IMR-90 (cell line): ENCODE results near the gene PRDM10. TPM values are rescaled to one million over a fixed set of nuclear protein-coding genes. Genes with fewer than 3 reads are reported as not detected.

Source experiments
- ATAC-seq: fragments of 200-7000 bp; cut with Tn5 transposase; 2 replicates; pipeline ENCODE4 v1.9.1; 2020; ENCODE audit warnings: low read depth, mild to moderate bottlenecking, moderate library complexity
- BruUV-seq: library from RNA; stranded (reverse); fragments of 400-500 nt; replicated peaks from 2 replicates; lab custom pipeline; 2021; lab: Mats Ljungman, UMichigan
- CTCF ChIA-PET: fragments of 300-600 bp; formaldehyde crosslinking; extraction: SDS; loops from one replicate; lab custom pipeline; 2021; ENCODE audit warnings: antibody characterized with exemption; lab: Yijun Ruan, JAX
- POLR2A ChIA-PET: fragments of 300-600 bp; sonication (Branson Sonifier 250); formaldehyde crosslinking; loops from one replicate; lab custom pipeline; 2022; ENCODE audit warnings: antibody characterized with exemption; ENCODE audit not compliant: unreplicated experiment; lab: Charles Lee
- DNase-seq: peaks from one replicate; pipeline ENCODE4 v3.0.0; 2013
- H2AFZ ChIP-seq: replicated peaks from 2 replicates; pipeline ENCODE3; 2013; ENCODE audit warnings: low read length, mild to moderate bottlenecking; ENCODE audit not compliant: poor library complexity
- H2AK5ac ChIP-seq: 2 replicates; pipeline ENCODE4 v1.6.1; 2013; ENCODE audit warnings: low read depth, low read length, inconsistent platforms
- H2AK9ac ChIP-seq: replicated peaks from 2 replicates; pipeline ENCODE3; 2013; ENCODE audit warnings: mild to moderate bottlenecking, low read depth, low read length, moderate library complexity; ENCODE audit not compliant: poor library complexity
- H2BK120ac ChIP-seq: 2 replicates; pipeline ENCODE4 v1.6.1; 2013; ENCODE audit warnings: low read depth, low read length, inconsistent platforms
- H2BK15ac ChIP-seq: 3 replicates; pipeline ENCODE4 v1.6.1; 2013; ENCODE audit warnings: low read depth, low read length, inconsistent platforms
- H2BK20ac ChIP-seq: 2 replicates; pipeline ENCODE4 v1.6.1; 2013; ENCODE audit warnings: low read depth, mild to moderate bottlenecking, inconsistent platforms, low read length, moderate library complexity
- H2BK5ac ChIP-seq: 2 replicates; pipeline ENCODE4 v1.6.1; 2013; ENCODE audit warnings: mild to moderate bottlenecking, low read depth, low read length, inconsistent platforms; ENCODE audit not compliant: poor library complexity, severe bottlenecking
- H3K14ac ChIP-seq: replicated peaks from 2 replicates; pipeline ENCODE4 v1.6.1; 2013; ENCODE audit warnings: low read depth, low read length, inconsistent platforms
- H3K18ac ChIP-seq: 2 replicates; pipeline ENCODE4 v1.6.1; 2013; ENCODE audit warnings: low read depth, low read length, control low read depth
- H3K23ac ChIP-seq: 2 replicates; pipeline ENCODE4 v1.6.1; 2013; ENCODE audit warnings: low read depth, low read length, inconsistent platforms
- H3K27ac ChIP-seq: 2 replicates; pipeline ENCODE4 v1.5.1; 2013; ENCODE audit warnings: mild to moderate bottlenecking, control low read depth, low read length; ENCODE audit not compliant: insufficient read depth
- H3K27me3 ChIP-seq: 2 replicates; pipeline ENCODE4 v1.6.1; 2013; ENCODE audit warnings: low read length; ENCODE audit not compliant: control insufficient read depth, insufficient read depth
- H3K36me3 ChIP-seq: 2 replicates; pipeline ENCODE4 v1.6.1; 2013; ENCODE audit warnings: low read length, mixed read lengths; ENCODE audit not compliant: control insufficient read depth, insufficient read depth
- H3K4ac ChIP-seq: 2 replicates; pipeline ENCODE4 v1.6.1; 2013; ENCODE audit warnings: low read depth, low read length, inconsistent platforms
- H3K4me1 ChIP-seq: 2 replicates; pipeline ENCODE4 v1.6.1; 2013; ENCODE audit warnings: low read length, mixed read lengths; ENCODE audit not compliant: control insufficient read depth, insufficient read depth
- H3K4me2 ChIP-seq: 2 replicates; pipeline ENCODE4 v1.6.1; 2013; ENCODE audit warnings: low read depth, mild to moderate bottlenecking, control low read depth, low read length, moderate library complexity
- H3K4me3 ChIP-seq: 2 replicates; pipeline ENCODE4 v1.5.1; 2013; ENCODE audit warnings: low read depth, mild to moderate bottlenecking, control low read depth, low read length, moderate library complexity; ENCODE audit not compliant: insufficient read depth
- H3K56ac ChIP-seq: 2 replicates; pipeline ENCODE4 v1.6.1; 2013; ENCODE audit warnings: low read length, inconsistent platforms; ENCODE audit not compliant: insufficient read depth; ENCODE audit errors: extremely low read depth
- H3K79me1 ChIP-seq, 2 experiments: 2 replicates each; pipeline ENCODE4 v1.6.1; 2013; ENCODE audit warnings: low read length in 2 of 2, inconsistent platforms in 1 of 2, low read depth in 1 of 2
- H3K9ac ChIP-seq: 2 replicates; pipeline ENCODE4 v1.6.1; 2013; ENCODE audit warnings: low read depth, low read length, control low read depth
- H3K9me1 ChIP-seq: 2 replicates; pipeline ENCODE4 v1.6.1; 2013; ENCODE audit warnings: low read length, inconsistent platforms; ENCODE audit not compliant: insufficient read depth
- H3K9me3 ChIP-seq: 2 replicates; pipeline ENCODE4 v1.6.1; 2013; ENCODE audit warnings: low read length; ENCODE audit not compliant: control insufficient read depth, insufficient read depth
- H4K20me1 ChIP-seq: 2 replicates; pipeline ENCODE4 v1.6.1; 2013; ENCODE audit warnings: low read length, inconsistent platforms; ENCODE audit not compliant: insufficient read depth
- H4K5ac ChIP-seq: 2 replicates; pipeline ENCODE4 v1.6.1; 2013; ENCODE audit warnings: mild to moderate bottlenecking, low read depth, low read length, control low read depth
- H4K8ac ChIP-seq, 2 experiments: 2 replicates each; pipeline ENCODE4 v1.6.1; 2013; ENCODE audit warnings: low read depth in 2 of 2, low read length in 2 of 2, control low read depth in 1 of 2, inconsistent platforms in 1 of 2
- H4K91ac ChIP-seq: 2 replicates; pipeline ENCODE4 v1.6.1; 2013; ENCODE audit warnings: low read depth, low read length, inconsistent platforms; ENCODE audit not compliant: insufficient read depth
- BHLHE40 ChIP-seq: fragments of 150-350 bp; IDR thresholded peaks from 2 replicates; pipeline ENCODE4 v1.6.1; 2016; ENCODE audit warnings: mild to moderate bottlenecking, low read depth, low read length
- CHD1 ChIP-seq: IDR thresholded peaks from 2 replicates; pipeline ENCODE4 v1.6.1; 2012; ENCODE audit warnings: low read depth, low read length, improper control_type of control experiment
- CTCF ChIP-seq: conservative IDR thresholded peaks from 2 replicates; pipeline ENCODE4 v1.5.1; 2012; ENCODE audit warnings: mild to moderate bottlenecking, low read depth, low read length, improper control_type of control experiment
- FOS ChIP-seq: fragments of 150-350 bp; IDR thresholded peaks from 2 replicates; pipeline ENCODE4 v1.6.1; 2016; ENCODE audit warnings: low read depth, low read length
- MAFK ChIP-seq: IDR thresholded peaks from 2 replicates; pipeline ENCODE4 v1.6.1; 2012; ENCODE audit warnings: low read depth, low read length, improper control_type of control experiment
- MAZ ChIP-seq: IDR thresholded peaks from 2 replicates; pipeline ENCODE4 v1.6.1; 2012; ENCODE audit warnings: low read depth, mild to moderate bottlenecking, low read length, improper control_type of control experiment, moderate library complexity, borderline replicate concordance
- MXI1 ChIP-seq: IDR thresholded peaks from 2 replicates; pipeline ENCODE4 v1.6.1; 2012; ENCODE audit warnings: low read depth, mild to moderate bottlenecking, low read length, moderate library complexity, borderline replicate concordance
- NFE2L2 ChIP-seq: fragments of 150-350 bp; IDR thresholded peaks from 2 replicates; pipeline ENCODE4 v1.6.1; 2016; ENCODE audit warnings: low read depth, mild to moderate bottlenecking, low read length
- POLR2A ChIP-seq: IDR thresholded peaks from 2 replicates; pipeline ENCODE4 v1.6.1; 2012; ENCODE audit warnings: mild to moderate bottlenecking, low read depth, low read length
- RAD21 ChIP-seq: IDR thresholded peaks from 2 replicates; pipeline ENCODE4 v1.6.1; 2012; ENCODE audit warnings: low read length, improper control_type of control experiment
- RCOR1 ChIP-seq: IDR thresholded peaks from 2 replicates; pipeline ENCODE4 v1.6.1; 2012; ENCODE audit warnings: mild to moderate bottlenecking, low read length, improper control_type of control experiment; ENCODE audit not compliant: insufficient replicate concordance
- RFX5 ChIP-seq: IDR thresholded peaks from 2 replicates; pipeline ENCODE4 v1.8.0; 2012; ENCODE audit warnings: low read depth, mild to moderate bottlenecking, low read length, moderate library complexity
- SMC3 ChIP-seq: fragments of 150-350 bp; IDR thresholded peaks from 2 replicates; pipeline ENCODE4 v1.6.1; 2016; ENCODE audit warnings: low read depth, mild to moderate bottlenecking, antibody characterized with exemption, low read length, moderate library complexity
- WGBS, 2 experiments: methylation state at CpG; one replicate each; pipeline versions ENCODE4 v1.1.5 to v1.1.7; 2013; ENCODE audit warnings: missing lambda C conversion rate in 2 of 2; ENCODE audit not compliant: insufficient read length in 1 of 2; ENCODE audit errors: extremely low coverage in 2 of 2; 5-methylcytosine and 5-hydroxymethylcytosine counted together
- dilution Hi-C: fragments of 300-500 bp; cut with HindIII; formaldehyde crosslinking; loops from one replicate; pipeline ENCODE4 v1.14.3; 2018; ENCODE audit warnings: low sequenced_read_pairs; ENCODE audit not compliant: unreplicated experiment
- in situ Hi-C: fragments of 300-500 bp; cut with MboI; formaldehyde crosslinking; loops from 3 replicates; pipeline ENCODE4 v1.14.3; 2019; ENCODE audit warnings: low sequenced_read_pairs, inconsistent platforms, mixed read lengths
- intact Hi-C: fragments of 100-400 bp; cut with micrococcal nuclease; formaldehyde crosslinking; loops from 2 replicates; pipeline ENCODE4 v1.10.0; 2022
- polyA plus RNA-seq, 3 experiments: library from polyadenylated mRNA; depleted of rRNA; stranded (reverse); fragments of >200 nt; gene quantifications; 2 replicates each; pipeline ENCODE4 v1.2.3, GENCODE V29; 2012; ENCODE audit warnings: low replicate concordance in 1 of 3
- total RNA-seq: library from RNA; depleted of rRNA; stranded (reverse); fragments of >200 nt; gene quantifications from 2 replicates; pipeline ENCODE4 v1.2.3, GENCODE V29; 2012

PRDM10 gene
- total and polyA plus RNA-seq, 2 of the 4 experiments (the other 2 are of a cell fraction), result 3.1 to 6.5 TPM

- H3K36me3 ChIP-seq, result peaks cover 5% of the 10 kb centered on the region
- H2BK5ac ChIP-seq, result no peak overlapping the region
- H3K14ac ChIP-seq, result no peak overlapping the region
- DNase-seq (no peak), ATAC-seq (no peak)
- H3K27me3 ChIP-seq, result no peaks in the 10 kb centered on the region
- intact Hi-C loops, result loop anchor here (1.0 to 2.0 kb wide), 4 partner anchors 80 to 291 kb away; partner anchors contain the start of gene PRDM10
- no peak overlapping the region for H2BK120ac ChIP-seq
- H3K4ac ChIP-seq, result no peak overlapping the region
- no TSS peak for BruUV-seq
- no peak overlapping the region for H2AK5ac ChIP-seq
- H3K18ac ChIP-seq, result no peak overlapping the region
- H3K79me1 ChIP-seq, result no peaks in the 10 kb centered on the region
- H3K4me3 ChIP-seq, result no peak overlapping the region
- no peaks in the 10 kb centered on the region for H3K9me3 ChIP-seq
- CTCF ChIA-PET, result interaction anchor here (0.7 to 1.9 kb wide), 8 partner anchors 9 to 223 kb away, joined by 3 to 11 read pairs (median 4); no protein-coding TSS in a partner anchor
- no peak overlapping the region for H3K23ac ChIP-seq
- H4K8ac ChIP-seq, result no peak overlapping the region
- no peak overlapping the region for H2BK20ac ChIP-seq
- H4K91ac ChIP-seq, result no peak overlapping the region
- in situ Hi-C loops, result no loop called here
- H3K4me1 ChIP-seq, result no peaks in the 10 kb centered on the region
- H3K9ac ChIP-seq, result no peak overlapping the region
- TF ChIP-seq FOS (no peak), RFX5 (no peak), SMC3 (no peak), RAD21 (no peak), POLR2A (no peak), MAZ (no peak), CTCF (no peak), CHD1 (no peak), MAFK (no peak), BHLHE40 (no peak), MXI1 (no peak), NFE2L2 (no peak), RCOR1 (no peak)
- H2BK15ac ChIP-seq, result no peak overlapping the region
- no peak overlapping the region for H2AK9ac ChIP-seq
- H2AFZ ChIP-seq, result no peak overlapping the region
- H3K9me1 ChIP-seq, result no peaks in the 10 kb centered on the region
- peaks cover 4% of the 10 kb centered on the region; the same call in 1 of the 2 replicates for H4K20me1 ChIP-seq
- WGBS, 2 experiments, result no CpG with 5 or more reads among the region's 5 CpGs
- no peak overlapping the region for H3K4me2 ChIP-seq
- no peak overlapping the region for H3K56ac ChIP-seq
- dilution Hi-C loops, result no loop called here
- H3K27ac ChIP-seq, result no peak overlapping the region
- POLR2A ChIA-PET, result no interaction called here
- H4K5ac ChIP-seq, result no peak overlapping the region
Measured at GRCh38 chr11:129922674-129923073, 80.0 kb downstream of the PRDM10 start.
